HG03378 (cell line): ENCODE data around the gene PRUNE1.
A peak's percentile ranks its signal among the peaks of the same experiment; 100 is the strongest.

Experiments used
- ATAC-seq: cut with Tn5 transposase; IDR thresholded peaks from one replicate; pipeline ENCODE4 v1.9.1; 2021; ENCODE audit warnings: mild to moderate bottlenecking, moderate library complexity; ENCODE audit not compliant: unreplicated experiment

PRUNE1 gene

DNA sequence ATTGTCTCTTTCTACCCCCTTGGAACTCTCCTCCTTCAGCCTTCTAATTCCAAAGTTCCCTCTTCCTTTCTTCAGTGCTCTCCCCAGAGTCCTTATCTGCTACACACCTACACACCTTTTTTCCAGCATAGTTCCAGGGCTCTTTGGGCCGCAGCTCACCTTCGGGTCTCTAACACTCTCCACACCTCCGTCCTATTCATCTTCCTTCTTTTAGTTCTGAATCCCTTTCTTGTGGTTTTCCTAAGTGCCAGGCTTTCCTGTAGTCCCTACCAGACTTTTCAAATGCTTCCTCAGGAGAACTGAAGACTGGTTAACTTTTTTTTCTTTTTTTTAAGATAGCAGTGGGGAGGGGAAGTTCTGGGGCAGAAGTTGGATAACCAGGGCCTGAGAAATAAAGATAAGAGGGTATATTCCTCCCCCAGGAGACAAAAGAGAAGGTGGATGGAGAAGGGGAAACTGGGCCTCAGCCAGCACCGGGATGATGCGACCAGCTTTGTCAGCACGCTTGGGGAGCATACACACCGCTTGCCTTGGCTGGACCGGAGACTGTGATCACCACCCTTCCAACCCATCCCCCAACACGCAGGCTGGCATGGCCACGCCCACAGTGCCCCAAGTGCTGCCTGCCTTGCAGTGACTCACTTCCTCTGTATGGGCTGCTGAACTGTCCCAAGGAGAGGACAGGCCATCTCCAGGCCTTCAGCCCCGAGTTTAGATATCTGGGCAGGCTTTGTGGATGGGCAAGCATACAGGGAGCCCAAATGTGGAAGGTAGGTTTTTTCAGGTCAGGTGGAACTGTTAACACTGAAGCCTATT is 31.2 kb upstream of the PRUNE1 start:
- ATAC-seq: no peak

DNA sequence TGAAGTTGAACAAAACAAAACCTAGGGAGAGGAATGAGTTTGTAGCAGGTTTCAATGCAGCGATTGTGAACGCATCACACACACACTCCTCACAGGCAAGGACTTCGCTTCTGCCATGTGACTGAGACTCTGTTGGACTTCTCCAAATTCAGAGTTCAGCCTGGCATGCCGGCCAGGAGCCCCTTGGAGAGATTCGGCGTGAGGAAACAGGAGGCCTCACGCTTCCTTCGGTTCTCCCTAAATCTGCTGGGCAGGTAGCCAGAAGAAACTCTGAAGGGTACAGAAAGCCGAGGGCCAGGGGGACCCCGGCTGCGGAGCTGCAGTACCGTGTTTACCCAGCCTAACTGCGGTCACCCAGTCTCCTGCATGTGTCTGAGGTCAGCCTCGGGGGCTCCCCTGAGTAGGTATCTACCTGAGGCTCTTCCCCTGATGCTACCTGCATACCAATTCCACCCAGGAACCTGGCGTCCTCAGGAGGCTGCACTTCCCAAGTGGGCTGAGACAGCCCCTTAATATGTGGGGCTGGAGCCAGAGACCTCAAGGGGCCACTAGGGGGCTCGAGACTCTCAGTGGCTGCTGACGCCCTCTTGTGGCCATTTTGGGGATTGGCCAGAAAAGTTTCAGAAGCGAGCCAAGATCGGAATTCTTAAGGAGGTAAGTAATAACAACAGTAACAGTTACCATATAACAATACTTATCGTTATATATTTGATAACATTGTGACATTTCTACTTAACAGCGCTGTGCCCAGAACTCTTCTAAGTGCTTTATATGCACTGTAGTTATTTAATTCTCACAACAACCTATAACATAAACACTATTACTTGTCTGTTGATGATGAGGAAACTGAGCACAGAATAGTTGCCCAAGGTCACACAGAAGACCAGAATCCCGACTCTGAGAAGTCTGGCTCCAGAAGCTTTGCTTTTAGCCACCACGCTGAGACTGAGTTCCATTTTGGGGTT is 28.9 kb upstream of the PRUNE1 start:
- ATAC-seq: peak; percentile 49

DNA sequence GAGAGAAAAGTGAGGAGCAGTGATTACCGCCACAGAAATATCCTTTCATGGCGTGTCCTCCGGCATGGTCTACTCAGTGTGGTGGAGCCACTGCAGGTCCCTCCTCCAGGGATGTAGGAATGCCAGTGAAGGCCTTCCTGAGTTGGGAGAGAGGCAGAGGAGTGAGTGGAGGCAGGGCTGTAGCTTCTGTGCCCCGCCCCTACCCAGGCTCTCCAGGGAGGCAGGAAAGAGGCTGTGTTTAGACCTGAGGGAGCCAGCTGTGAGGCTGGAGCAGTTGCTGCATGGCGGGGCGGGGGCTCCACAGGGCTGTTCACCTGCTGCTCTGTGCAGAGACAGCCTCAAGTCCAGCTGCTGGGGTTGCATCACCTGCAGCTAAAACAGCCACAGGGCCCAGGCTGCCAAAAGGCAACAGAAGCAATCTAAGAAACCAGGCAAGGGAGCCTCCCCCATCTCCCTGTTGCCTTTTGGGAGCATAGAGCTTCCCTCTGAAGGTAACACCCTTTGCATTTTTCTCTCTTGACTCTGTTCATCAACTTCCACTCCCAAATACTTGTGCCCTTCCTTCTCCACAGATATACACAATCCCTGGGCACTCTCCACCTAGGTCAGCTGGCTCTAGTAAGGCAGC is 27.0 kb upstream of the PRUNE1 start:
- no peak for ATAC-seq

DNA sequence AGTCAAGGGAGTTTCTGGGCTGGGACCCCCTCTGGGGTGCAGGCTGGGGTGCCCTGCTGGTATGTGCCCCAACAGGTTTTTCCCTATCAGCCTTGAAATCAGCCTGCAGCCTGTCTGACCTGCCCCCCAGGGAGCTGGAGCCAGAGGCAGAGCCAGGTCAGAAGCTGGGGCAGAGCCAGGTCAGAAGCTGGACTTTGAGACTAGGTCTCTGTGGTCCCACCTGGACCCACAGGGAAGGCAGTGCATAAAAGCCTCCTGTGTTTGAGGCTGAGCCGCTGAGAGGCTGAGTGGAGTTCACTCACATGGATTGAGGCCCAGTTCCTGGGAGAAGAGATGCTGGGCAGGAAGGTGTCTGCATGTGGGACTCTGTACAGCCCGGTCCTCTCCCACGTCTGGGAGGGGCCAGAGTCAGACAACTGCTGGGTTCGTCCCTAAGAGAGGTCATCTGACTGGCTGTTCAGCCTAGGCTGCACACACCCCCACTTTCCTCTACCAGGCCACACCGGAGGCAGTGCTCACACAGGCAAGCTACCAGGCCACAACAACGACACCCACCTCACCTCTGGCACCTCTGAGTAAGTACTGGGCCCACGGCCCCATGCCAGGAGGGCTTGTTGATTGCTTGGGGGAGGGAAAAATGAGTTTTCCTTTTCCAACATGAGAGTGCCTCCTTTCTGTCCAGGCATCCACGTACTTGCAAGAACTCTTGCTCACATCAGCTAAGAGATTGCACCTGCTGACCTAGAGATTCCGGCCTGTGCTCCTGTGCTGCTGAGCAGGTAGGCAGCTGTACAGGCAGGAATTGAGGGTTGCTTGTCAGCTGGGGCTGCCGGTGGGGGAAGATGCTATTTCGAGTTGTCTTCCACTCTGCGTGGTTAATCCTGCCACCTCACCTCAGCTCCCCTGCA is 26.2 kb upstream of the PRUNE1 start, which contains the start of gene ANXA9:
Gene ANXA9 (plus strand): TSS at position 488 of the 908 bp plus-strand sequence. CDS start 814 bp downstream, outside the sequence.
- ATAC-seq: no peak

DNA sequence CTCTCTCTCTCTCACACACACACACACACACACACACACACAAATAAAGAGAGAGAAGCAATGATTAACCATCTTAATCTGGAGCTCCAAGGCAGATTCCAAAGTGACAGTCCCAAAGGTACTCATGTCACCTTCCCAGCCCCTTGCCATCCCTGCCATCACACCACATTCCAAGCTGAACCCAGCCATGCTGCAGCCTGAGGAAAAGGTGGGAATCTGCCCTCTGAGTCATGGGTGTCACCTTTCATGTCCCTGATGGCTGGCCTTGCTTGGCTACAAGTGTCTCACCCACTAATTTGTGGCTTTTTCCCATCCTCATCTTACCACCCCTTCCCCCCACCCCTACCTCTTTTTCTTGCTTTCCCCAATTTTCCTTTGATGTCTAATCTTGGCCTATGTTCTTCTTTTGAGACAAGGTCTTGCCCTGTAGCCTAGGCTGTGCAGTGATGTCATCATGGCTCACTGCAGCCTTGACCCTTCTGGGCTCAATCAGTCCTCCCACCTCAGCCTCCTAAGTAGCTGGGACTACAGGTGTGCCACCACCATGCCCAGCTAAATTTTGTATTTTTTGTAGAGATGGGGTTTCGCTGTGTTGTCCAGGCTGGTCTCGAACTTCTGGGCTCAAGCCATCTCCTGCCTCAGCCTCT is 22.9 kb upstream of the PRUNE1 start:
- no peak for ATAC-seq

DNA sequence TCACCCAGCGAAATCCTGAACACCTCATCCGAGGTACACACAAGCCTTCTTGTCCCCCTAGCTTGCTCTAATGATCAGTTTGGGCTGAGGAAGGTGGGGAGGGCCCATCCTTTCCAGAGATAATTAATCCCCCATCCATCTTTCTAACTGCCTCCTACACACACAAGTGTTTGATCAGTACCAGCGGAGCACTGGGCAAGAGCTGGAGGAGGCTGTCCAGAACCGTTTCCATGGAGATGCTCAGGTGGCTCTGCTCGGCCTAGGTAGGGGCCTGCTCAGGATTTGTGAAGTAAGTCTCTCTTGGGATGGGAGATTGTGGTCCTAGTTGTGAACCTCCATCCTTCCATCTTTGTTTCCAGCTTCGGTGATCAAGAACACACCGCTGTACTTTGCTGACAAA is 20.3 kb upstream of the PRUNE1 start:
- ATAC-seq: no peak

DNA sequence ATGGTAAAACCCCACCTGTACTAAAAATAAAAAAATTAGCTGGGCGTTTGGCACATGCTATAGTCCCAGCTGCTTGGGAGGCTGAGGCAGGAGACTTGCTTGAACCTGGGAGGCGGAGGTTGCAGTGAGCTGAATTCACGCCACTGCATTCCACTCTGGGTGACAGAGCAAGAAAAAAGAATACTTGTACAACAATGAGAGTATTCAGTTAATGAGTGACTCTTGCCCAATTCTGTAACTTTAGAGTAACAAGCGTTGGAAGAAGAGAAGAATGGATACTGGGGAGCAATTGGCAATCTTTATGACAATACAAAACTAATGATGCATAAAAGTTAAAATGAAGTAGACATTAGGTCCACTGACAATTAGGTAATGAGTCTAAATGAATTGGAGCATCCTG is 15.6 kb upstream of the PRUNE1 start:
- no peak for ATAC-seq

DNA sequence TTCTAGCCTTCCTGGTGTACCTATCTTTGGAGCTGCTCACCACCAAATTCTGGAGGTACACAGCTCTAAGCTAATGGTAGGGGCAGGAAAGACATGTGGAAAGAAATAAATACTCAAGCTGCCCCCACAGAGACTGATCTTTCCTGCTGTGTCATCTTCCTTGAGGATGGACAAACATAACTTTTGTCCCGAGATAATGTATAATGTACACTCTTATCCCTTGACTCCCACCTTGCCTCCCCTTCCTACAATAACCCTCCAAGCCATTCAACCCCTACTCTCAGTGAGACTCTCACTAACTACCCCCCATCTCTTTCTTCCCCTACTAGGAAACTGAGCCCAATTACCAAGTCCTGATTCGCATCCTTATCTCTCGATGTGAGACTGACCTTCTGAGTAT is 14.0 kb upstream of the PRUNE1 start:
- no peak for ATAC-seq

DNA sequence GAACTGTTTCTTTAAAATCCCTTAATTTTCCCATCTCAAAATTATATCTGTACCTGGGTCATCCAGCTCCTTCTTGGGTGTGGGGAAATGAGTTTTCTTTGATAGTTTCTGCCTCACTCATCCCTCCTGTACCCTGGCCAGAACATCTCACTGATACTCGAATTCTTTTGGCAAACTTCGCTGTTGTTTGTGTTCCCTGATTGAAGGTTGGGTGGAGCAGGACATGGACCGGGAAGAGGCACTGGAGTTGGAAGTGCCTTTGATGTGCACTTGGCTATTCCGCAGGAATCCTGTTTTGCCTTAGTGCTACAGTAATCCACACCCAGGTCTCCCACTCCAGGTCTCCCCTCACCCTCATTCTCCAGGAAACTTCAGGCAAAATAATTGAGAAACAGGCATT is 12.8 kb upstream of the PRUNE1 start:
- ATAC-seq: no peak

DNA sequence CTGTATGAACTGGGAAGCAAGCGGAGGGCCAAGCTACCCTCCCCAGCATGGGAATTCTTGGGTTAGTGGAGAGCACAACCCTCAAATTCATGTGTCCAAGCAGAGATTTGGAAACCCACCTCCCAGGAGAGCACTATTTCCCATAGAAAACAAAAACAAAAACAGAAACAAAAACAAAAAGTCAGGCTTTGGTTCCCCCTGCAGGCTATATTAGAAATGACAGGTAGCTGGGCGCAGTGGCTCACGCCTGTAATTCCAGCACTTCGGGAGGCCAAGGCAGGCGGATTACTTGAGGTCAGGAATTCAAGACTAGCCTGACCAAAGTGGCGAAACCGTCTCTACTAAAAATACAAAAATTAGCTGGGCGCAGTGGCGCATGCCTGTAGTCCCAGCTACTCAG is 12.4 kb upstream of the PRUNE1 start:
- ATAC-seq: no peak

DNA sequence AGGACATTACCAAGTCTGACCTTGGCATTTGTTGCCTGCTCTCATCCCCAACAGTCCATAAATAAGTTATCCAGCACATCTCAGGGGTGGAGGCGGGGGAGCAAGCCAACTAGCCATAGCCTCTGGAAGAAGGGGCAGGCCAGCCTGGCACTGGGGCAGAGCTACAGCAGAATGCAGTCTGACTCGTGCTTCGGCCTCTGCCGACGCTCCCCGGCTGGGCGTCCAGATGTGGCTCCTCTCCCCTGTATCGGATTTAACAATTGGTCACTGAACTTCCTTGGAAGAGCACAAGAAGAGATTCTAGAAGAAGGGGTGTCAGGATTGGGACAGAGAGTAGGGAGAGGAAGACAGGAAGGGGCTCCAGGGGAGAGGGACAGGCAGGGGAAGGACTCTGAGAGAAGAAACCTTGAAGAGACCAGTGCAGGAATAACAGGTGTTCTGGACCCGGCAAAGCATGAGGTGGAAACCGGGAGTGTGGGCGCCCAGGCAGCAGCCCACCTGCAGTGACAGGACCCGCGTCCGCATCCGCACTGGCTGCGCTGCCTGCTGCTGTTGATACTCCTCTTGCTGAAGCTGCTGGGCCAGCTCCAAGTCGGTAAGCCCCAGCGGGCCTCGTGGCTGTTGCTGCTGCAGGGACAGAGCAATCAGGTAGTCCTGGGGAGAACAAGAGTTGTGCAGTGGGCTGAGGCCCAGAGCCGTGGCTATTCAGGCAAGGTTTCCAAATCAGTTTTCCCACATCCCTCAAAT is 10.9 kb upstream of the PRUNE1 start:
- ATAC-seq: no peak

DNA sequence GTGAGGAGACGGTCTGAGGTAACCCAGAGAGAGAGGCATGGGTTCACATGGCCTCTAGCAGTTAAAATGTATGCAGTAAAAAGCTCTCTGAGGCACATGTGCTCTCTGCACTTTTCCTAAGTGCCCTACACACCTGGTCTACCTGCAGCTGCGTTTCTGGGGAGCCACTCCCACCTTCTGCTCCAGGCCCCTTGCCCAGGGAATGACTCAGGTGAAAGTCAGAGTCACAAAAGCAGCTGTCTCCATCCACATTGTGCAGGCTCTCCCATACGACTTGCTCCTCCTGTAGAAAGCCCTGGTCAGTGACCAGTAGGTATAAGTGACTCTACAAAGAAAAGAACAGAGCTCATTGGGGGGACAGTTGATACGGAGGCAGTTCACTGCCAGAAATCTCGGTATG is 10.3 kb upstream of the PRUNE1 start:
- no peak for ATAC-seq

DNA sequence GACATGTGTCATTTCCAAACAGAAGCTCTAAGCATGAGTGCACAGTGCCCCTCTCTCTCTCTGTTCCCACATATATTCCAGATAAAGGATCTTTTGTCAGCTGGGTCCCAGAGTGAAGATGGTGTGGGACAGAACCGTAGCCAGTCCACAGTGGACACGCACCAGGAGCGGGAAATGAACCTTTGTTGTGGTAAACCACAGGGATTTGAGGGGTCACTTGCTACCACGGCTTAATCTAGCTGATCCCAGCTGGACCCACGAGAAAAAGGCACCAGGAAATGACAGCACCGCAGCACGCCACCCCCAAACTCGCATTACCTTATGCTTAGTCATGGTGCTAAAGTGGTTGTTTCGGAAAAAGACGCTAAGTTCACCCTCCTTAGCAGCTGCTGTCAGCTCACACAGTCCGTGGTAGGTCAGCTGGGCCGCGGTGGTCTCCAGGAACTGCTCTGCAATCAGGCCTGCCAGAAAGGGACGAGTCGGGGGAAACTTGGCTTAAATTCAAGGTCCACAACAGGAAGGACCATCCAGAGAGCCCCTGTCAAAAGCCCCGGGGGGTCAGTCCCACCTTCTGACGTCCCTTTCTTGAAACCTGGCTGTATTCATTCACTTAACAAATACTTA is 9.1 kb upstream of the PRUNE1 start:
- no peak for ATAC-seq

DNA sequence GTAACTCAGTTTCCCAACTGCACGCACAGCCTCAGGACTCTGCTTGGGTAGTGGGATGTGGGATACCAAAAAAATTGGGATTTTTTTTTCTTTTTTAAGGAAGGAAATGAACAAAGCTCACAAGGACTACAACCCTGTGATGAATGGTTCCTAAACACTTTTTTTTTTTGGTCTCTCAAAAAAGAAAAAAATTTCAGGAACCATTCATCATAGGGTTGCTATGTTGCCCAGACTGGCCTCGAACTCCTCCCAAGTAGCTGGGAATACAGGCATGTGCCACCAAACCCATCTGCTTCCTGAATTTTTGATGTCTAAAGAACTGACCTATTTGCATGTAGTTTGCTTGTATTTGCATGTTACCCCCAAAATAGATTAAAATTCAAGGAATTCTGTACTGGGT is 8.3 kb upstream of the PRUNE1 start:
- no peak for ATAC-seq

DNA sequence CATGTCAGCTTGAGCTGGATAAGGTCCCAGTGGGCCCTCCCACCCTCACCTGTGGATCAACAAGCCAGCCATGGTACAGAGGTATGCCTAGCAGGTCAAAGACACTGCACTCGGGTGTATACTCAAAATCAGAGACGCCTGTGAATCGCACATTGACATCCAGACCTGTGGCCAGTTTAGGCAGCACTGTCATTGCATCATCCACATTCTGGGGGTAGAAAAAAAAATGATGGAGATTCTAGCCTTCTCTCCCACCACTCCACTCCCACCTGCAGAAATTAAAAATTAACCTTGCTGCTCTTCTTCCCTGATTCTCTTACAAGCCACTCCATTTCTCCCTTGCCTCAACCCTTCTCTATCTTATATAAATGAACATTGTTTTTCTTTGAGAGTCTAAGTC is 7.8 kb upstream of the PRUNE1 start:
- ATAC-seq: no peak

DNA sequence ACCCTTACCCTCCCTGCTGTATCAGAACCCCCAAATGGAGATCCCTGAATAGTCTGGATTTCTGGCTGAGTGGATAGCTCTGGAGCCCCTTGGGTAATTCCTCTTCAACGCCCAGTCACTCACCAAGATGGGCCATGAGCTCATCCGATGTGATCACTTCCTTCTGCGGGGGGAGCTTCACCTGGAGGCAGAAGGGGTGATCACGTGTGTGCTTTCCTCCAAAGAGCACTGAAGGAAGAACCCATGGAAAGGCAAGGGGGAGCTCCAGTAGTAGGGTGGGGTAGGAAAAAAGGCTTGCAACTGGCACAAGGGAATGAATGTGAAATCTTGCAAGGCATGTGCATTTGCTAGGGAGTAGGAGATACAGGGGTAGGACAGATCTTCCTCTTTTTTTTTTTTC is 6.6 kb upstream of the PRUNE1 start:
- ATAC-seq: no peak

DNA sequence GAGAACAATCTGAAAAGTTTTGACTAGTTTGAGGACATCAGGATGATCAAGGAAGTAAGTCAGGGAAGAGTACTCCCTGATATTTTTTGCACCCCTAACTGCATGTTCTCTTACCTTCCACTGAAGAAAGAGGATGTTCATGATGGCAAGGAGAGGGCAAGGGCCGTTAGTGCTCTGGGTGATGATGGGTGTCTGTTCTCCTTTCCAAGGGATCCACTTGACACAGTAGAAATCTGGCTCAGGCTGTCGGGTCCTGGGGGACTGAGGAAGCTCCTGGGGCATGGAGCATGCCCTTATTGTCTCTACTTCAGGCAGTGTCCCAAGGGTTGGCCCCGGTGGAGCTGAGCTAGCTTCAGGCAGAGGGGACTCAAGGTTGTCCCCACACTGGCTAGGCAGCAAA is 6.2 kb upstream of the PRUNE1 start:
- no peak for ATAC-seq

DNA sequence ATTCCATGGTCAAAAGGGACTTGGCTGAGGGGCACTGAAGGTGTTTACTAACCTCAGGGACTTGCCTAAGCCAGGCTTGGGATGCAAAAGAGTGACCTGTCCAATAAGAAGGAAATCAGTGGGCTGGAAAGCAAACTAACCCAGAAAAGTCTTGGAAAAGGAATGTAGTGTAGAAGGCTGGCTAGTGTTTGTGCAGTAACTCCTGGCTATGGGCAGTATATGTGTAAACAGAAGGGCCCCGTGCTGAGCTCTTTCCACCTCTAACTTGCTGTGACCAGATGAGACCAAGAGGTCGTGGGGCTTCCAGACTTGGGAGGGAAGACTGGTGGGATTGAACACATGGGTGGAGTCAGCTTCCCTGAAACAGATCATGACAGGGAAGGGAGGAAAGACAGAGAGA is 5.6 kb upstream of the PRUNE1 start:
- no peak for ATAC-seq

DNA sequence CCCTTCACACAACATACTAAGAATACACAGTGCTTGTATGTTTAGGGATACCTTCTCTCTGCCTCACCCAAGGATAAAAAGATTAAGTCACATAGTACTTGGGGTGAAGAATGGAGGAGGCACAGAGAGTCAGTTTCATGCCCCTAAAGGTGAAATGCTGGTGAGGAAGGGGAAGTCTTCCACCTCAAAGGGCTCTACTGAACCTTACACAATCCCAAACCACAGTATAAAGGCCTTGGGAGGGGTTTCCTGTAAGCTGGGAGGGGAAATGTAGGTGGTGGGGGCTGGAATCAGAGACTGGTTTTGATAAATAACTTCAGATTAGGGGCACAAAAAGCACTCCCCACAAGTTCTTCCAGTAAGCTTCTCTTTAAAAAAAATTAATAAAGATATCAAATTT is 5.1 kb upstream of the PRUNE1 start:
- ATAC-seq: no peak
